ENCODE results near the gene CD84. TPM values are rescaled to one million over a fixed set of nuclear protein-coding genes. Genes with fewer than 3 reads are reported as not detected.

Gene CD84
- total RNA-seq, 4 donors from 2014 or later, result 1.8 to 4.1 (median 3.1) TPM

DNA sequence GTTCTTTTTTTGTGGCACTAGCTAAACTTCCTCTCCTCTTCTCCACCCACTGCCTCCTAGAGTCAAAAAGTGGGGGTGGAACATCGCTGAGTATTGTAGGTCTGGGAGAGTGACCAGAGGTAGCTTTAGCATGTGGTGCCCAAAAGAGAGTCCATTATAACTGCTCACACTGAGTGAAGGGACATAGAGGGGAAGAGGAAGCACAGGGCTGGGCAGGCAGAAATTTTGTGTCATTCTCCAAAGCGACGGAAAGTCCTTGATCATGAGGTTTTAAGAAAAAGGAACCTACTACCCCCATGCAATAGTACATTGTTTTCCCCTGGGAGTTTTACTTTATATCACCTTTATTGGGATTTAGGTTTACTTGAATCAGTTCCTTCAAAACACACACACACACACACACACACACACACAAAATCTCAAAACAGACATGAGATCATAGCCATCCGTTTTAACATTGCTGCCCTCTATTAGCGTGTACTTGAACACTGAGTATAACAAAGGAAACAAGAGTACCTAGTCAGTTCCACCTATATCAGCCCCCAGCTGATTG, 4.1 kb downstream of the CD84 start:
- no peaks in the 10 kb centered on the region for H3K36me3 ChIP-seq
- no peak for DNase-seq
- no peak overlapping the region for H3K4me3 ChIP-seq
- TF ChIP-seq, protein P1, sequence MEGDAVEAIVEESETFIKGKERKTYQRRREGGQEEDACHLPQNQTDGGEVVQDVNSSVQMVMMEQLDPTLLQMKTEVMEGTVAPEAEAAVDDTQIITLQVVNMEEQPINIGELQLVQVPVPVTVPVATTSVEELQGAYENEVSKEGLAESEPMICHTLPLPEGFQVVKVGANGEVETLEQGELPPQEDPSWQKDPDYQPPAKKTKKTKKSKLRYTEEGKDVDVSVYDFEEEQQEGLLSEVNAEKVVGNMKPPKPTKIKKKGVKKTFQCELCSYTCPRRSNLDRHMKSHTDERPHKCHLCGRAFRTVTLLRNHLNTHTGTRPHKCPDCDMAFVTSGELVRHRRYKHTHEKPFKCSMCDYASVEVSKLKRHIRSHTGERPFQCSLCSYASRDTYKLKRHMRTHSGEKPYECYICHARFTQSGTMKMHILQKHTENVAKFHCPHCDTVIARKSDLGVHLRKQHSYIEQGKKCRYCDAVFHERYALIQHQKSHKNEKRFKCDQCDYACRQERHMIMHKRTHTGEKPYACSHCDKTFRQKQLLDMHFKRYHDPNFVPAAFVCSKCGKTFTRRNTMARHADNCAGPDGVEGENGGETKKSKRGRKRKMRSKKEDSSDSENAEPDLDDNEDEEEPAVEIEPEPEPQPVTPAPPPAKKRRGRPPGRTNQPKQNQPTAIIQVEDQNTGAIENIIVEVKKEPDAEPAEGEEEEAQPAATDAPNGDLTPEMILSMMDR (IDR thresholded peaks at IDR 0.05), result no peak
- intact Hi-C loops (cut with DNase I; ENCODE audit: low total_unique reads), result no loop called here
- no peaks in the 10 kb centered on the region for H3K9me3 ChIP-seq
- no peak overlapping the region for H3K27ac ChIP-seq
- no peaks in the 10 kb centered on the region for H3K27me3 ChIP-seq
- no peaks in the 10 kb centered on the region for H3K4me1 ChIP-seq

DNA sequence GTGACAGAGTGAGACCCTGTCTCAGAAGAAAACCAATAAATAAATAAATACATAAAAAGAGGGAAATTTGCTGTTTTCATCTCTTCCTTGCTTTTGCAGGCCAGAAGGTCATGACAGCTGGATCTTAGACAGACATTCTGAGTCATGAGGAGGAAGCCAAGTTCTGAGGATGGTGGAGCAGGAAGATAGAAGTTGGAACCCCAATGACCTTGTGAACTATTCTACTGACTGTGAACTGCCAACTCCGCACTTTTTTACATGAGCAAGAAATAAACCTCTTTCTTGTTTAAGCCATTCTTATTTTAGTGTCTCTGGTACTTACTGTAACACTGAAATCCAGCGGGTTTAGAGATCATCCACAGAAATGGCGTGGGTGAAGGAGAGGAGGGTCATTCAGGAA, 8.5 kb downstream of the CD84 start:
- Histone ChIP-seq H3K36me3 (no peaks in the 10 kb centered on the region), H3K4me3 (no peak overlapping the region), H3K4me1 (no peaks in the 10 kb centered on the region), H3K27me3 (no peaks in the 10 kb centered on the region), H3K27ac (no peak overlapping the region), H3K9me3 (no peaks in the 10 kb centered on the region)
- intact Hi-C loops (cut with DNase I; ENCODE audit: low total_unique reads), result no loop called here
- no peak for TF ChIP-seq POLR2A (IDR thresholded peaks at IDR 0.05)
- TF ChIP-seq, protein P1 (IDR thresholded peaks at IDR 0.05), result no peak
- no peak for DNase-seq

DNA sequence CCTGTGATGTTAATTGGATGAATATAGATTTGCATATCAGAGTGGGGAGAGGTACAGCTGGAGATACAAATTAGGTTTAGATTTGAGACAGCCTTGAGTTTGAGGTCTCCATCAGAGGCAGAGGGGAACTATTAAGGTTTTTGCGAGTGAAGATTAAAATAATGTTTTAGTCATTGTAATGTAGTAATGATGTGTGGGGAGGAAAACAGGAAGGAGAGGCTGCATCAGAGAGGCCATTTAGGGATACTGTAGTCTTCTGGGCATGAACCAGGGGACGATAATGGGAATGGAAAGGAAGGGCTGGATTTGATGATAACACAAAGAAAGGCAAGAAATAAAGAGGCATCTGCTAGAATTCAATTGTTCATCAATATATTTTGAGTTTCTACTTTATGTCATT, 9.5 kb downstream of the CD84 start:
- no peaks in the 10 kb centered on the region for H3K27me3 ChIP-seq
- no peak for TF ChIP-seq POLR2A (IDR thresholded peaks at IDR 0.05)
- TF ChIP-seq, protein P1 (IDR thresholded peaks at IDR 0.05), result no peak
- no peaks in the 10 kb centered on the region for H3K9me3 ChIP-seq
- H3K4me1 ChIP-seq, result no peaks in the 10 kb centered on the region
- no peak for DNase-seq
- intact Hi-C loops (cut with DNase I; ENCODE audit: low total_unique reads), result no loop called here
- H3K27ac ChIP-seq, result no peak overlapping the region
- no peaks in the 10 kb centered on the region for H3K36me3 ChIP-seq
- H3K4me3 ChIP-seq, result no peak overlapping the region

DNA sequence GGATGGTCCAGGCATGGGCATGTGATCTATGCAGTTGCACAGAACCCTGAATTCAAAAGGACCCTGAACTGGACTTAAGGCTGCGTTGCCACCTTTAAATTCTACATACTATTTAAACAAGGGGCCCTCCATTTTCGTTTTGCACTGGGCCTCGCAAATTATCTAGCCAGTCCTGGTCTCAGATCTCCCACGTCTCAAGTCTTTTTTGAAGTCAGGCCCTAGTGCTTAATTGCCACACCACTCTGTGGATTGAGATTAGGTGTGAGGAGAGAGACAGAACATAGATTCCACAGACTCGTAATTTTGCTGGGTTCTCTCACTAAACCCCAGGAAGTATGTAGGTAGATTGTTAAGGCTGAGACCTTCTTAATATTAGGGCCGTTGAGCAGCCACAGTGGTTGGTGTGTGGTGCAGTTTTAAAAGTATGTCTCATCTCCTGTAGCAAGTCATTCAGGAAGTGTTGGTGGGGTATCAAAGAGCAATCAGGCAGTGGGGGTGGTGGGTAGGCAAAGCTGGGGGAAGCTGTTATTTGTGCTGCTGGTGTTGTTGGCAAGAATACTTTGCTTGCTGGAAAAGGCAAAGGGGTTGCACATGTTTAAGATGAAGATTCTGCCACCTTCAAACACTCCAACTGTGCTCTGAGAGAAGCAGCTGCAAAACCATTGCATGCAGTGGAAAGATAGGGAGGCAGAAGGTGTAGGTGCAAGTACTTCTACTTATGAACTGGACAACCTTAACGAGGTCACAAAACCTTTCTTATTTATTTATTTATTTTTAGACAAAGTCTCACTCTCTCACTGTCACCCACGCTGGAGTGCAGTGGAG, 11.2 kb downstream of the CD84 start:
- TF ChIP-seq, protein P1 (IDR thresholded peaks at IDR 0.05), result no peak
- no peak for TF ChIP-seq POLR2A (IDR thresholded peaks at IDR 0.05)
- H3K4me1 ChIP-seq, result no peaks in the 10 kb centered on the region
- H3K36me3 ChIP-seq, result no peaks in the 10 kb centered on the region
- H3K27ac ChIP-seq, result no peak overlapping the region
- no peaks in the 10 kb centered on the region for H3K9me3 ChIP-seq
- intact Hi-C loops (cut with DNase I; ENCODE audit: low total_unique reads), result no loop called here
- DNase-seq, result no peak
- H3K27me3 ChIP-seq, result no peaks in the 10 kb centered on the region
- H3K4me3 ChIP-seq, result no peak overlapping the region

DNA sequence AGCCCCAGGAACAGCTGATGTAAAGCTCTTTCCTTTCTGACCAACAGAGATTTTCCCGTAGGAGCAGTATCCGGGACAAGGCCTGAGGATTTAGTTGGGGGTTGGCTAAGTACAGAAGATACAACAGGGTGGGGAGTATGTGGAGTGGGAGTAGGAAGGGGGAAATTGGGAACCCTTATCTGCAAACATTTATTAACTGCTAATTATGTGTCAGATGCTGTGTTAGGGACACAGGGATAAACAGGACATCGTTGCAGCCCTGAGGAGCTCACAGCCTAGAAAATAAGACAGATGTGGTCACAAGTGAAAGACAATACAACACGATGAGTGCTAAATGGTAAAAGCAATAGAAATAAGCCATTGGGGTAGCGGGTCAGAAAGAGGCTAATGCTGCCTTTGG, 12.0 kb downstream of the CD84 start:
- H3K27me3 ChIP-seq, result no peaks in the 10 kb centered on the region
- no peaks in the 10 kb centered on the region for H3K4me1 ChIP-seq
- H3K4me3 ChIP-seq, result no peak overlapping the region
- no peak overlapping the region for H3K27ac ChIP-seq
- no peaks in the 10 kb centered on the region for H3K9me3 ChIP-seq
- intact Hi-C loops (cut with DNase I; ENCODE audit: low total_unique reads), result no loop called here
- H3K36me3 ChIP-seq, result no peaks in the 10 kb centered on the region
- TF ChIP-seq, protein P1 (IDR thresholded peaks at IDR 0.05), result no peak
- TF ChIP-seq POLR2A (IDR thresholded peaks at IDR 0.05), result no peak
- DNase-seq, result no peak
